GM10248 (cell line): ENCODE measurements around the gene NTN1.

Experiments used
- CTCF ChIA-PET: fragments of 300-600 bp; sonication (Branson Sonifier 250); formaldehyde crosslinking; extraction: SDS; loops from one replicate; lab custom pipeline; 2021; ENCODE audit warnings: antibody characterized with exemption; lab: Yijun Ruan, JAX
- POLR2A ChIA-PET: fragments of 350-650 bp; sonication (Branson Sonifier 250); formaldehyde crosslinking; extraction: SDS; loops from one replicate; lab custom pipeline; 2020; ENCODE audit warnings: antibody characterized with exemption; lab: Yijun Ruan, JAX
- DNase-seq: peaks from one replicate; pipeline ENCODE4 v3.0.0; 2012; ENCODE audit errors: extremely low spot score
- CTCF ChIP-seq: IDR thresholded peaks from 2 replicates; pipeline ENCODE4 v1.5.1; 2012; ENCODE audit warnings: mild to moderate bottlenecking, low read depth; ENCODE audit errors: extremely low read depth, missing control alignments, control extremely low read depth

Gene NTN1

DNA sequence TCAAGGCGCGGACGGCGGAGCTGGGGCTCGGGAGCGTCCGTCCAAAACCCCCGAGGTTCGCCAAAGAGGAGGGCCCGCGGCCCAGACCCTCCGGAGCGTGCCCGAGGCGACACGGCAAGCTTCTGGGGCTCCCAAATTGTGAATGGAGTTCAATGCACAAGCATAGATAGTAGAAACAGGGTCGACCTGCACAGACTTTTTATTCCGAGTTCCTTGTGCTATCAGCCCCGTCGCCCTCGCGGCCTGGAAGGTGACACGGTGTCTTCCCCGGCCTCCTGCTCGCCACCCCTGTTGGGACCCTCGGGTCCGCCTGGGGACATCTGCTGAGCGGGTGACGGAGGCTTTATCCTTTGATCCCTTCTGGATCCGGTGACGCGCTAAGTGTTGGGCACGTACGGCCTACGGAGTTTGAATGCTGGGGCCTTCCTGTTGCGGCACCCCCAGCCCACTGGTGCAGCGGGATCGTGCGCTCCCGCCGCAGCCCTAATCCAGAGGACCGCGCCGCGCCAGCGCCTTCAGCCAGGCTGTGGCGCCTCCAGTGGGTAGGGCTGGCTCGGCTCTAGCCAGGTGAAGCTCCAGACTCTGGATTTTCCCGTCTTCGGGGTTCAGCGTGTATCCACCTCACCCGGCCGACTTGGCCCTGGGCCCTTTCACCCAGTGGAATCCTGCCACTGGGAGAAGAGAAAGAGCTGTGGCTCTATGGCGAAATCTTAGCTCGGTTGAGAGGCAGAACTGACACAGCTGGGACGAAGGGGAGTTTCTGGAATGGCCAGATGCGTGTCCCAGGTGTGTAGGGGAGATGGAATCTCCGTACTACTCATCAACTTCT lies 17.0 kb upstream of the NTN1 start:
- TF ChIP-seq CTCF, result no peak
- POLR2A ChIA-PET, result no interaction called here
- no peak for DNase-seq
- CTCF ChIA-PET, result interaction anchor here (0.8 to 2.5 kb wide), 5 partner anchors 10 to 146 kb away, joined by 3 to 8 read pairs (median 5); no protein-coding TSS in a partner anchor

DNA sequence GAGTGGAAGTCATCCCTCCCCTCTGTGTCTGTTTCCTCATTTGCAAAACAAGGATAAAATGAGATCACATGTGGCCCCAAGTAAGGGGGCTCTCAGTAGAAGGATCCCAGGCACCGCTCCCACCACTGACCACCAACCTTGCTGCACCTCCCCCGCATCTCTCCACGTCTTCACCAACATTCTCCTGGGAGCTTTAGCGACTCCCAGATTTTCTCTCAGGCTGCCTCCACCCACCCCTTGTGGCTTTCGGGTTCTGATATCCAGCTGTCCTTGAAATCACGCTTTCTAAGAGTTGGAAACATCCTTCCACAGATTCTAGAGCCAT lies 16.4 kb upstream of the NTN1 start:
- ChIA-PET POLR2A (no interaction called here), CTCF (interaction anchor here (1.0 kb wide), 1 partner anchor 9 kb away, joined by 5 read pairs; no protein-coding TSS in a partner anchor)
- DNase-seq, result no peak
- no peak for TF ChIP-seq CTCF

- CTCF ChIA-PET, result interaction anchor here (1.2 to 1.9 kb wide), 2 partner anchors 8 to 13 kb away, joined by 3 to 7 read pairs; no protein-coding TSS in a partner anchor
- POLR2A ChIA-PET, result no interaction called here
- no peak for TF ChIP-seq CTCF
- no peak for DNase-seq
Measured at GRCh38 chr17:9006175-9006767, 15.0 kb upstream of the NTN1 start.

DNA sequence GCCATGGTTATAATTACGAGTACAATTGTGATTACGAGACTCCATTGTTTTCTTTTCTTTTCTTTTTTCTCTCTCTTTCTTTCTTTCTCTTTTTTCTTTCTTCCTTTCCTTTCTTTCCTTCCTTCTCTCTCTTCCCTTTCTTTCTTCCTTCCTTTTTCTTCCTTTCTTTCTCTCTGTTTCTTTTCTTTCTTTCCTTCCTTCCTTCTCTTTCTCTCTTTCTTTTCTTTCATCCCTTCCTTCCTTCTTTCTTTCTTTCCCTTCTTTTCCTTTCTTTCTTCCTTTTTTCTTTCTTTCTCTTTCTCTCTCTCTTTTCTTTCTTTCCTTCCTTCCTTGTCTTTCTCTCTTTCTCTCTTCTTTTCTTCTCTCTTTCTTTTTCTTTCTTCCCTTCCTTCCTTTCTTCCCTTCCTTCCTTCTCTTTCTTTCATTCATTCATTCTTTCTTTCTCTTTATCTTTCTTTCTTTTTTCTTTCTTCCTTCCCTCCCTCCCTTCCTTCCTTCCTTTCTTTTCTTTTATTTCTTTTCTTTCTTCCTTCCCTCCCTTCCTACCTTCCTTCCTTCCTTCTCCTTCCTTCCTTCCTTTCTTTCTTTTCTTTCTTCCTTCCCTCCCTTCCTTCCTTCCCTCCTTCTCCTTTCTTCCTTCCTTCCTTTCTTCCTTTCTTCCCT lies 14.1 kb upstream of the NTN1 start:
- no peak for TF ChIP-seq CTCF
- no peak for DNase-seq
- ChIA-PET CTCF (interaction anchor here (1.2 to 1.9 kb wide), 2 partner anchors 9 to 12 kb away, joined by 3 to 7 read pairs; no protein-coding TSS in a partner anchor), POLR2A (no interaction called here)

DNA sequence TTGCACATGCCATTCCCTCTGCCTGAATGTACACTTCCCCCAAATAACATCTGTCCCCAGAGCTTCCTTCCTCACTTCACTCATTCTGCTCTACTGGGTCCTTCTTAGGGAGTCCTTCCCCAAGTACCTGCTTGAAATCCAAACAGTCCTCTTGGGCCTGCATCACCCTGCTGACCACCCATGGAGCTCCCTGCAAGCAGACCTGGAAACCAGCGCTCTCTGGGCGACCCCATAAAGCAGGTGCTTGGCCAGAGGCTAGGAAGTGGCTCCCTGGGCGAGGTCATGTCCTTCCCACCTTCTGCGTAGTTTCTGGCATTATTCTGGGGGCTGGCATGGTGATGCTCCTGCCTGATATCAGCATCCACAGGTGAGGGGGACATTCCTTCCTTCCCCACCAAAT lies 12.2 kb upstream of the NTN1 start:
- POLR2A ChIA-PET, result no interaction called here
- CTCF ChIA-PET, result interaction anchor here (2.1 to 2.7 kb wide), 2 partner anchors 11 to 14 kb away, joined by 8 to 18 read pairs; no protein-coding TSS in a partner anchor

More for the DNA sequence above, 12.2 kb upstream of the NTN1 start:
- no peak for TF ChIP-seq CTCF
- DNase-seq, result no peak
